Neural cell (in vitro differentiated cells): ENCODE data around the gene MSI2. TPM values are rescaled to one million over a fixed set of nuclear protein-coding genes. Genes with fewer than 3 reads are reported as not detected.

Experiments
- H2AFZ ChIP-seq: fragments of 200-600, 300-800 bp; sonication (generic), shearing (Covaris generic); 2 replicates; pipeline ENCODE4 v1.6.0; 2014; ENCODE audit warnings: low read depth, mild to moderate bottlenecking, antibody characterized with exemption, low read length, moderate library complexity
- H3F3A ChIP-seq: fragments of 200-600 bp; shearing (Covaris generic); 2 replicates; pipeline ENCODE4 v1.6.1; 2016; ENCODE audit warnings: mild to moderate bottlenecking, moderate library complexity, mixed read lengths, antibody characterized with exemption, low read length; ENCODE audit not compliant: insufficient read depth, poor library complexity, severe bottlenecking
- H3K27ac ChIP-seq: fragments of 200-600, 300-800 bp; sonication (generic), shearing (Covaris generic); 2 replicates; pipeline ENCODE4 v1.5.1; 2014; ENCODE audit warnings: mild to moderate bottlenecking, low read length, moderate library complexity
- H3K27me3 ChIP-seq: fragments of 300-800, 200-600 bp; sonication (generic), shearing (Covaris generic); 2 replicates; pipeline ENCODE4 v1.6.0; 2014; ENCODE audit warnings: mild to moderate bottlenecking, low read depth, low read length, moderate library complexity; ENCODE audit not compliant: insufficient read depth
- H3K36me3 ChIP-seq: fragments of 300-800, 200-600 bp; sonication (generic), shearing (Covaris generic); 2 replicates; pipeline ENCODE4 v1.5.1; 2014; ENCODE audit warnings: mild to moderate bottlenecking, antibody characterized with exemption, low read length, moderate library complexity; ENCODE audit not compliant: insufficient read depth
- H3K4me2 ChIP-seq: fragments of 300-800, 200-600 bp; sonication (generic), shearing (Covaris generic); 2 replicates; pipeline ENCODE4 v1.6.0; 2014; ENCODE audit warnings: mild to moderate bottlenecking, low read length
- H3K4me3 ChIP-seq: fragments of 300-800, 200-600 bp; sonication (generic), shearing (Covaris generic); 2 replicates; pipeline ENCODE4 v1.5.1; 2014; ENCODE audit warnings: mild to moderate bottlenecking, low read length, moderate library complexity
- H3K79me2 ChIP-seq: fragments of 200-600 bp; shearing (Covaris generic); replicated peaks from 2 replicates; pipeline ENCODE4 v1.6.0; 2014; ENCODE audit warnings: mild to moderate bottlenecking, low read length, moderate library complexity; ENCODE audit not compliant: insufficient read depth
- H3K9ac ChIP-seq: fragments of 300-800, 200-600 bp; sonication (generic), shearing (Covaris generic); 2 replicates; pipeline ENCODE4 v1.6.1; 2016; ENCODE audit warnings: mild to moderate bottlenecking, low read length, mixed read lengths
- H3K9me2 ChIP-seq: fragments of 200-600 bp; shearing (Covaris generic); 2 replicates; pipeline ENCODE4 v1.6.1; 2016; ENCODE audit warnings: mild to moderate bottlenecking, low read length, mixed read lengths; ENCODE audit not compliant: insufficient read depth
- H3K9me3 ChIP-seq: fragments of 200-600, 300-800 bp; sonication (generic), shearing (Covaris generic); 2 replicates; pipeline ENCODE4 v1.6.1; 2016; ENCODE audit warnings: mild to moderate bottlenecking, mixed run types, low read length, moderate library complexity, mixed read lengths
- H4K20me1 ChIP-seq: fragments of 200-600 bp; shearing (Covaris generic); 2 replicates; pipeline ENCODE4 v1.6.1; 2016; ENCODE audit warnings: mild to moderate bottlenecking, mixed run types; ENCODE audit not compliant: insufficient read depth
- CTCF ChIP-seq: fragments of 450-650 bp; IDR thresholded peaks from 2 replicates; pipeline ENCODE4 v1.5.1; 2014; ENCODE audit warnings: antibody characterized with exemption, mild to moderate bottlenecking, moderate library complexity; ENCODE audit not compliant: poor library complexity, severe bottlenecking
- EP300 ChIP-seq: fragments of 450-650 bp; conservative IDR thresholded peaks from 2 replicates; pipeline ENCODE4 v1.6.1; 2014; ENCODE audit warnings: antibody characterized with exemption, mild to moderate bottlenecking, moderate library complexity; ENCODE audit not compliant: poor library complexity, severe bottlenecking
- EZH2 ChIP-seq: fragments of 200-600, 300-800 bp; shearing (Covaris generic), sonication (generic); IDR thresholded peaks from 2 replicates; pipeline ENCODE4 v1.6.1; 2014; ENCODE audit warnings: antibody characterized with exemption, low read length, borderline replicate concordance, mild to moderate bottlenecking; ENCODE audit not compliant: insufficient read depth, poor library complexity, severe bottlenecking
- MXI1 ChIP-seq: fragments of 450-650 bp; conservative IDR thresholded peaks from 2 replicates; pipeline ENCODE4 v1.6.1; 2014; ENCODE audit warnings: antibody characterized with exemption, mild to moderate bottlenecking; ENCODE audit not compliant: poor library complexity, severe bottlenecking
- POLR2AphosphoS5 ChIP-seq: IDR thresholded peaks from 2 replicates; pipeline ENCODE4 v1.6.1; 2012
- RAD21 ChIP-seq: fragments of 450-650 bp; conservative IDR thresholded peaks from 2 replicates; pipeline ENCODE4 v1.6.1; 2014; ENCODE audit warnings: antibody characterized with exemption, mild to moderate bottlenecking, moderate library complexity
- SMC3 ChIP-seq: fragments of 450-650 bp; conservative IDR thresholded peaks from 2 replicates; pipeline ENCODE4 v1.6.1; 2014; ENCODE audit warnings: antibody characterized with exemption, mild to moderate bottlenecking, moderate library complexity; ENCODE audit not compliant: poor library complexity
- TAF1 ChIP-seq: IDR thresholded peaks from 2 replicates; pipeline ENCODE4 v1.6.1; 2012; ENCODE audit warnings: low read depth
- polyA plus RNA-seq: library from polyadenylated mRNA; depleted of rRNA; stranded (reverse); fragments of >200 nt; gene quantifications from 2 replicates; pipeline ENCODE4 v1.2.3, GENCODE V29; 2014
- TF ChIP-seq, protein P1 (sequence below): IDR thresholded peaks from 2 replicates; pipeline ENCODE4 v1.6.1; 2012; ENCODE audit warnings: borderline replicate concordance

MSI2 gene
- polyA plus RNA-seq, 1 donor from 2014 or later, result 61.4 TPM

- TF ChIP-seq, protein P1, sequence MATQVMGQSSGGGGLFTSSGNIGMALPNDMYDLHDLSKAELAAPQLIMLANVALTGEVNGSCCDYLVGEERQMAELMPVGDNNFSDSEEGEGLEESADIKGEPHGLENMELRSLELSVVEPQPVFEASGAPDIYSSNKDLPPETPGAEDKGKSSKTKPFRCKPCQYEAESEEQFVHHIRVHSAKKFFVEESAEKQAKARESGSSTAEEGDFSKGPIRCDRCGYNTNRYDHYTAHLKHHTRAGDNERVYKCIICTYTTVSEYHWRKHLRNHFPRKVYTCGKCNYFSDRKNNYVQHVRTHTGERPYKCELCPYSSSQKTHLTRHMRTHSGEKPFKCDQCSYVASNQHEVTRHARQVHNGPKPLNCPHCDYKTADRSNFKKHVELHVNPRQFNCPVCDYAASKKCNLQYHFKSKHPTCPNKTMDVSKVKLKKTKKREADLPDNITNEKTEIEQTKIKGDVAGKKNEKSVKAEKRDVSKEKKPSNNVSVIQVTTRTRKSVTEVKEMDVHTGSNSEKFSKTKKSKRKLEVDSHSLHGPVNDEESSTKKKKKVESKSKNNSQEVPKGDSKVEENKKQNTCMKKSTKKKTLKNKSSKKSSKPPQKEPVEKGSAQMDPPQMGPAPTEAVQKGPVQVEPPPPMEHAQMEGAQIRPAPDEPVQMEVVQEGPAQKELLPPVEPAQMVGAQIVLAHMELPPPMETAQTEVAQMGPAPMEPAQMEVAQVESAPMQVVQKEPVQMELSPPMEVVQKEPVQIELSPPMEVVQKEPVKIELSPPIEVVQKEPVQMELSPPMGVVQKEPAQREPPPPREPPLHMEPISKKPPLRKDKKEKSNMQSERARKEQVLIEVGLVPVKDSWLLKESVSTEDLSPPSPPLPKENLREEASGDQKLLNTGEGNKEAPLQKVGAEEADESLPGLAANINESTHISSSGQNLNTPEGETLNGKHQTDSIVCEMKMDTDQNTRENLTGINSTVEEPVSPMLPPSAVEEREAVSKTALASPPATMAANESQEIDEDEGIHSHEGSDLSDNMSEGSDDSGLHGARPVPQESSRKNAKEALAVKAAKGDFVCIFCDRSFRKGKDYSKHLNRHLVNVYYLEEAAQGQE, result no peak
- no peak for TF ChIP-seq RAD21
- H4K20me1 ChIP-seq, result no peaks in the 10 kb centered on the region
- H3K9me3 ChIP-seq, result no peaks in the 10 kb centered on the region
- H3K36me3 ChIP-seq, result no peaks in the 10 kb centered on the region
- H3K27ac ChIP-seq, result peak overlapping the region; percentile 47
- H2AFZ ChIP-seq, result no peak overlapping the region
- no peak overlapping the region for H3K9ac ChIP-seq
- peaks cover 5% of the 10 kb centered on the region for H3F3A ChIP-seq
- H3K79me2 ChIP-seq, result peaks cover 9% of the 10 kb centered on the region
- no peaks in the 10 kb centered on the region for H3K27me3 ChIP-seq
- no peak overlapping the region for H3K4me2 ChIP-seq
- no peak overlapping the region for H3K4me3 ChIP-seq
- no peaks in the 10 kb centered on the region for H3K9me2 ChIP-seq
These were observed 274.8 kb downstream of the MSI2 start for GRCh38 chr17:57531078-57531477.

GRCh38 chr17:57531648-57532504, 275.6 kb downstream of the MSI2 start:
- H3K79me2 ChIP-seq, result peaks cover 9% of the 10 kb centered on the region

More at GRCh38 chr17:57531648-57532504, 275.6 kb downstream of the MSI2 start:
- H3F3A ChIP-seq, result peaks cover 5% of the 10 kb centered on the region
- no peak overlapping the region for H3K27ac ChIP-seq
- no peak overlapping the region for H3K4me3 ChIP-seq
- no peaks in the 10 kb centered on the region for H3K9me2 ChIP-seq
- H3K9me3 ChIP-seq, result no peaks in the 10 kb centered on the region
- H3K36me3 ChIP-seq, result no peaks in the 10 kb centered on the region
- H3K9ac ChIP-seq, result no peak overlapping the region
- no peaks in the 10 kb centered on the region for H3K27me3 ChIP-seq
- no peaks in the 10 kb centered on the region for H4K20me1 ChIP-seq
- no peak for TF ChIP-seq TAF1
- TF ChIP-seq EZH2, result no peak
- no peak for TF ChIP-seq CTCF
- TF ChIP-seq EP300, result no peak
- TF ChIP-seq, protein P1, result no peak
- no peak for TF ChIP-seq POLR2AphosphoS5
- TF ChIP-seq MXI1, result no peak
- no peak for TF ChIP-seq RAD21
- no peak for TF ChIP-seq SMC3
- no peak overlapping the region for H2AFZ ChIP-seq
- no peak overlapping the region for H3K4me2 ChIP-seq
